GM13976 (cell line): ENCODE results near the gene LIM2.
"Not testable (repeated sequence)": the region's sequence is repeated elsewhere in the genome, so short reads cannot be mapped to it uniquely, and the experiment has no call there.

Experiments
- DNase-seq: peaks from one replicate; pipeline ENCODE4 v3.0.0; 2012; ENCODE audit warnings: low spot score
- CTCF ChIP-seq: IDR thresholded peaks from 2 replicates; pipeline ENCODE4 v1.5.1; 2012; ENCODE audit warnings: borderline replicate concordance, mild to moderate bottlenecking; ENCODE audit not compliant: insufficient read depth; ENCODE audit errors: extremely low read depth, missing control alignments, control extremely low read depth
- in situ Hi-C: fragments of 300-500 bp; cut with MboI; formaldehyde crosslinking; loops from one replicate; pipeline ENCODE4 v1.12.0; 2022; ENCODE audit warnings: low sequenced_read_pairs, mixed read lengths, inconsistent platforms; ENCODE audit not compliant: unreplicated experiment

Gene LIM2

GRCh38 chr19:51410950-51411748, 23.4 kb upstream of the LIM2 start:
- no peak for DNase-seq
- in situ Hi-C loops, result no loop called here
- TF ChIP-seq CTCF, result no peak

- in situ Hi-C loops, result no loop called here
- DNase-seq, result peak; percentile 63
- peak; percentile 51 for TF ChIP-seq CTCF
Observed at GRCh38 chr19:51407511-51408131, 19.8 kb upstream of the LIM2 start.

DNA sequence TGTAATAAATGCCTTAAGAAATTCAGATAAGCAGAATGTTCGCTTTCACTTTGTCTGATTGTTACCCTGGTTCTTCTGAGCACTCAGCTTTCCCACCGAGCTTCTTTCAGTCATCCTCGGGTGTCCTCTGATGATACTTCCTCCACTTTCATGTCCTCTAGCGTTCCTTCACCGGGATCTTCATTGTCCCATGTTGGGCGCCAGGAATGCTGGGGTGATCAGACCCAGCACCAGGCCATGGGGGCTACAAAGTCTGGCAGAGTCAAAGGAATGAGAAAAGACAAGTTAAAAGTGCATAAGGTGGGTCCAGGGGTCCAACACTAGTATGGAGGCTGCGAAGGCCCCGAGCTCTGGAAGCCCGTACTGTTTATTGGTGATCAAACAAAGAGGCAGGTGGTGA, 14.3 kb upstream of the LIM2 start:
- TF ChIP-seq CTCF, result no peak
- no peak for DNase-seq
- in situ Hi-C loops, result no loop called here

DNA sequence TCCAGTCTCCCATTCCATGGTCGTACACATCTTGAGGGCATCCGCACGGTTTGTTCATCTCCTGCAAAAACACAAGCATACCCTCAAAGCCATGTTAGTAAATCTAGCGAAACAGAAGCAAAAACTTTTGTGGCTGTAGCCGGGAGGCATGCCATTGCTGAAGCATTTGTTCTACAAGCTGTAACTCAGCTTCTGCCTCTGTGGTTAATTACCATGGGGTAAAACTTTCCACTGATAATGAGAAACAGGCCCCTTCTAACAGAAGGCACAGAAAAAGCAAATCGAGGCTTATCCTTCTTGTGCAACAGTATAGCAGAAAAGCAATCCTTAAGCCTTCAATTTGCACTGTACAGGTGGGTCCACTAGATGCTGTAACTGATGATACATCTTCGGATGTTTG, 12.2 kb upstream of the LIM2 start:
- in situ Hi-C loops, result not testable (repeated sequence)

GRCh38 chr19:51399231-51399630, 11.5 kb upstream of the LIM2 start:
- TF ChIP-seq CTCF, result no peak
- in situ Hi-C loops, result no loop called here
- DNase-seq, result no peak

More for the DNA sequence above, 12.2 kb upstream of the LIM2 start:
- DNase-seq, result not testable (repeated sequence)

- in situ Hi-C loops, result no loop called here
- TF ChIP-seq CTCF, result peak; percentile 44
- DNase-seq, result no peak
Observed at GRCh38 chr19:51398096-51398704, 10.4 kb upstream of the LIM2 start.

DNA sequence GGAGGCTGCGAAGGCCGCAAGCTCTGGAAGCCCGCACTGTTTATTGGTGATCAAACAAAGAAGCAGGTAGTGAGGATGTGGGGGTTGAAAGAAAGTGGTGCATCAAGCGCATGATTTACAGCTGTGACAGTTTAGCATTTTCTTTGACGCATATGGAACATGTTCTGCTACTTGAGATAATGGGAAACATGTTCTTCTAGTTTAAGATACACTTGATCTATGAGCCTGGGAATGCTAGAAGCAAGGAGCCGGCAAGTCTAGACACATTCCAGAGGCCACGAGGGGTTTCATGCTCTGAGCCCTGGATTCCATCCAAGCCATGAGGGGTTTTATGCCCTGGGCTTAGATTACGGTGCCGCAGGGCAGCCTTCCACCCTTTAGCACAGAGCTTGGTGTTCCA, 9.7 kb upstream of the LIM2 start:
- DNase-seq, in situ Hi-C loops: not testable (repeated sequence)

DNA sequence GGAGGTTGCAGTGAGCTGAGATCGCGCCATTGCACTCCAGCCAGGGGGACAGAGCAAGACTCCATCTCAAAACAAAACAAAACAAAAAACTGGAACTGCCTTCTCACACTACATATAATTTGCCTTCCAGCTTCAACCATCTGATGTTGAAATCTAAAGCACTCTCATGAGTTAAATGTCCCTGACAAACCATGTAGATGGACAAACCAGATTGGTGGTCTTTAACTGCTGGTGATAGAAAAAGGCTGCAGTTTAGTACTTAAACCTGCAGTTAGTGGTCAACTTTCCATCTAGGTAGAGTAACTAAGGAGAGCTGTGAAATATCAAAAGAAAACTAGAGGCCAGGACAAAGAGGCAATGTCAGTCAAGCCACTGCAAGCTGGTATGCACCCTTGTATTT, 8.4 kb upstream of the LIM2 start:
- in situ Hi-C loops, result no loop called here
- TF ChIP-seq CTCF, result no peak
- no peak for DNase-seq
